ENCODE measurements around the gene KCTD10.

- TF ChIP-seq CTCF (IDR thresholded peaks at IDR 0.05) = no peak
- TF ChIP-seq ZFX (IDR thresholded peaks at IDR 0.05; ENCODE audit: borderline replicate concordance) = no peak
Measured at GRCh38 chr12:109448707-109449390, 28.3 kb downstream of the KCTD10 start.
